Testis (tissue), 2 donors: ENCODE measurements around the gene EFCAB12.

Experiments used
- CTCF ChIP-seq, 3 experiments: fragments of 450-650 bp in 2 of 3; fragments of 200-600 bp in 1 of 3; sonication (generic) in 1 of 3; IDR thresholded peaks; one replicate each; pipeline ENCODE4 v1.5.1; 2016 to 2019; ENCODE audit warnings: antibody characterized with exemption in 3 of 3, mild to moderate bottlenecking in 2 of 3, moderate library complexity in 1 of 3
- POLR2A ChIP-seq: fragments of 450-650 bp; IDR thresholded peaks from one replicate; pipeline ENCODE4 v1.6.1; 2017; ENCODE audit warnings: antibody characterized with exemption, mild to moderate bottlenecking, moderate library complexity

DNA sequence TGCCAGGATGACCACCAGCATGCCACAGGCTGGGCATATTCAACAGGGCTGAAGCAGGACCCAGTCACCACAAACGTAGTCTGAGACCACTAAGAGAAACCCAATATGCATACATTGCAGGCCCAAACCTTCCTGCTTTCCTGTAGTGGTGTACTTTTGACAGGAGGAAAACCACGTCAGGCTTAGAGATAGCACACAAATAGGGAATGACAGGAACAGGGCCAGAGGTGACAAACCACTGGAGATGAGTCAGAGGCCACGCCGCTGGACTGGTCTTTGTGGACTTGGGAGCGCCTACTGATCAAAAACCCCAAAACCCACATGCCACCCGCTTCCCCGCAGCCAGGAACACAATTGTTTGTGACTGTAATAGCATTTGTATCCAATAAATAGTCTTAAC lies 3.6 kb upstream of the EFCAB12 start:
- no peak for TF ChIP-seq CTCF (IDR thresholded peaks at IDR 0.05)
- TF ChIP-seq POLR2A, result no peak
